ENCODE data around the gene TCEAL9. TPM values are rescaled to one million over a fixed set of nuclear protein-coding genes. Genes with fewer than 3 reads are reported as not detected.

TCEAL9 gene
- 10 to 100 TPM; 49.8 to 88.2 TPM for total RNA-seq

GRCh38 chrX:103356130-103356798 is at the start of gene TCEAL9:
TCEAL9 (plus strand) TSS chrX:103356506; CDS start chrX:103357685, 1,179 bp downstream.
- WGBS = 0% methylated on average over 14 of the region's 18 CpGs
- Histone ChIP-seq H3K4me3 (peak within 1 kb of the TSS; percentile 51 to 54), H3K27me3 (replicated peaks; ENCODE audit: insufficient read depth) (no peaks in the 10 kb centered on the region), H3K36me3 (no peaks in the 10 kb centered on the region), H3K9me3 (no peaks in the 10 kb centered on the region), H3K27ac (peak within 1 kb of the TSS; percentile 92), H3K4me1 (replicated peaks) (no peaks in the 10 kb centered on the region)
- DNase-seq (ENCODE audit: low spot score) = peak; percentile 40
- TF ChIP-seq POLR2AphosphoS5 (IDR thresholded peaks at IDR 0.05) = peak; percentile 85
- no peak for TF ChIP-seq CTCF (IDR thresholded peaks at IDR 0.05)
- TF ChIP-seq POLR2A (IDR thresholded peaks at IDR 0.05) = peak; percentile 77
- intact Hi-C loops (cut with DNase I) = no loop called here

- intact Hi-C loops (cut with DNase I) = no loop called here
- WGBS = 22% methylated on average over 27 of the region's 32 CpGs
- TF ChIP-seq POLR2A (IDR thresholded peaks at IDR 0.05) = no peak
- no peaks in the 10 kb centered on the region for H3K36me3 ChIP-seq
- peak overlapping the region; percentile 46 to 55 for H3K4me3 ChIP-seq
- peak overlapping the region; percentile 53 to 64 for H3K27ac ChIP-seq
- no peaks in the 10 kb centered on the region for H3K4me1 ChIP-seq (replicated peaks)
- no peak for DNase-seq (ENCODE audit: low spot score)
- H3K9me3 ChIP-seq = no peaks in the 10 kb centered on the region
- no peaks in the 10 kb centered on the region for H3K27me3 ChIP-seq (replicated peaks; ENCODE audit: insufficient read depth)
These were observed 46.3 kb upstream of the TCEAL9 start for GRCh38 chrX:103309860-103310554.

- Histone ChIP-seq H3K27me3 (replicated peaks; ENCODE audit: insufficient read depth) (no peaks in the 10 kb centered on the region), H3K9me3 (no peaks in the 10 kb centered on the region), H3K36me3 (no peaks in the 10 kb centered on the region), H3K27ac (peak within 1 kb of the TSS; percentile 53 to 64), H3K4me1 (replicated peaks) (no peaks in the 10 kb centered on the region), H3K4me3 (peak within 1 kb of the TSS; percentile 46 to 55)
- 9% methylated on average over 3 of the region's 52 CpGs for WGBS
- intact Hi-C loops (cut with DNase I) = no loop called here
- TF ChIP-seq CTCF (IDR thresholded peaks at IDR 0.05) = no peak
- TF ChIP-seq POLR2AphosphoS5 (IDR thresholded peaks at IDR 0.05) = peak; percentile 82
- TF ChIP-seq POLR2A (IDR thresholded peaks at IDR 0.05) = peak; percentile 76
- peak; percentile 85 for DNase-seq (ENCODE audit: low spot score)
These were observed 45.5 kb upstream of the TCEAL9 start, which contains the start of gene BEX2 for GRCh38 chrX:103310555-103311398. BEX2 (minus strand) TSS chrX:103310990; CDS start chrX:103309976, 1,014 bp downstream.

GRCh38 chrX:103311399-103311780 is 44.9 kb upstream of the TCEAL9 start:
- no peak for DNase-seq (ENCODE audit: low spot score)
- H3K27me3 ChIP-seq (replicated peaks; ENCODE audit: insufficient read depth) = no peaks in the 10 kb centered on the region
- 60% methylated on average over 3 of the region's 3 CpGs for WGBS
- TF ChIP-seq POLR2A (IDR thresholded peaks at IDR 0.05) = no peak
- no peak for TF ChIP-seq POLR2AphosphoS5 (IDR thresholded peaks at IDR 0.05)
- no peak for TF ChIP-seq CTCF (IDR thresholded peaks at IDR 0.05)
- no peaks in the 10 kb centered on the region for H3K4me1 ChIP-seq (replicated peaks)
- intact Hi-C loops (cut with DNase I) = no loop called here
- no peak overlapping the region for H3K27ac ChIP-seq
- H3K9me3 ChIP-seq = no peaks in the 10 kb centered on the region
- H3K36me3 ChIP-seq = no peaks in the 10 kb centered on the region
- no peak overlapping the region for H3K4me3 ChIP-seq

GRCh38 chrX:103329991-103330390 is 26.3 kb upstream of the TCEAL9 start, which contains the start of gene TCEAL7:
TCEAL7 (plus strand) TSS chrX:103330239; CDS start chrX:103331404, 1,165 bp downstream.
- no peaks in the 10 kb centered on the region for H3K27me3 ChIP-seq (replicated peaks; ENCODE audit: insufficient read depth)
- H3K4me3 ChIP-seq = peak within 1 kb of the TSS in 1 of 2 donors; percentile 10
- no peak for TF ChIP-seq POLR2AphosphoS5 (IDR thresholded peaks at IDR 0.05)
- 15% methylated on average over 11 of the region's 11 CpGs for WGBS
- H3K36me3 ChIP-seq = no peaks in the 10 kb centered on the region
- no peak within 1 kb of the TSS for H3K27ac ChIP-seq
- H3K9me3 ChIP-seq = no peaks in the 10 kb centered on the region
- no peak for DNase-seq (ENCODE audit: low spot score)
- intact Hi-C loops (cut with DNase I) = loop anchor here (10.0 kb wide), 1 partner anchor 115 kb away; the partner anchor contains the start of gene BEX4
- H3K4me1 ChIP-seq (replicated peaks) = no peaks in the 10 kb centered on the region

Data from prostate gland (tissue), 2 donors.